ENCODE results near the gene BUB1B.

- TF ChIP-seq CTCF (IDR thresholded peaks at IDR 0.05; ENCODE audit: low read depth, low read length): no peak
- no peak for TF ChIP-seq POLR2A (IDR thresholded peaks at IDR 0.05; ENCODE audit: extremely low read depth, insufficient read length)
Observed at GRCh38 chr15:40125950-40126349, 34.9 kb upstream of the BUB1B start.

All from NB4 (cell line).